ENCODE measurements around the gene COP1. TPM values are rescaled to one million over a fixed set of nuclear protein-coding genes. Genes with fewer than 3 reads are reported as not detected.

Gene COP1
- total and polyA plus RNA-seq, 2 of the 8 experiments (the other 6 are each of a cell fraction or from before 2014, with no cell fraction given): 26.2 to 44.9 TPM

GRCh38 chr1:175935566-175936115, 271.4 kb downstream of the COP1 start (continued):
- TF ChIP-seq CHD7 (IDR thresholded peaks at IDR 0.05; ENCODE audit: insufficient replicate concordance, low read length) (no peak), ATF2 (IDR thresholded peaks at IDR 0.05; ENCODE audit: low read length) (no peak), CEBPB (IDR thresholded peaks at IDR 0.05; ENCODE audit: low read depth, low read length) (no peak), POU5F1 (IDR thresholded peaks at IDR 0.05; ENCODE audit: low read depth, low read length) (no peak), CREB1 (IDR thresholded peaks at IDR 0.05) (no peak), BACH1 (IDR thresholded peaks at IDR 0.05; ENCODE audit: low read length) (no peak), NRF1 (IDR thresholded peaks at IDR 0.05; ENCODE audit: low read depth, low read length) (no peak), EZH2 (IDR thresholded peaks at IDR 0.05; ENCODE audit: low read depth, low read length, severe bottlenecking) (no peak), TBP (IDR thresholded peaks at IDR 0.05; ENCODE audit: low read depth, low read length) (no peak), SIN3A (conservative IDR thresholded peaks at IDR 0.05 in 1 of 2, IDR thresholded peaks at IDR 0.05 in 1 of 2; ENCODE audit: low read depth in 1 of 2, low read length in 2 of 2) (no peak)
